ENCODE data around the gene TRIO. TPM values are rescaled to one million over a fixed set of nuclear protein-coding genes. Genes with fewer than 3 reads are reported as not detected.
A peak's percentile ranks its signal among the peaks of the same experiment; 100 is the strongest.

Gene TRIO
- total and polyA plus RNA-seq, 2 donors, result 35.8 to 233 TPM

GRCh38 chr5:14516901-14517300 is 373.8 kb downstream of the TRIO start:
- DNase-seq (ENCODE audit: extremely low spot score), result no peak
- H3K4me1 ChIP-seq (ENCODE audit: insufficient read depth), result no peaks in the 10 kb centered on the region
- 33% methylated on average over 3 of the region's 3 CpGs for WGBS
- H3K4me3 ChIP-seq (ENCODE audit: low read depth, low read length), result no peak overlapping the region
- no peaks in the 10 kb centered on the region for H3K36me3 ChIP-seq (ENCODE audit: insufficient read depth)
- no peak overlapping the region for H3K27ac ChIP-seq (ENCODE audit: low read depth)

DNA sequence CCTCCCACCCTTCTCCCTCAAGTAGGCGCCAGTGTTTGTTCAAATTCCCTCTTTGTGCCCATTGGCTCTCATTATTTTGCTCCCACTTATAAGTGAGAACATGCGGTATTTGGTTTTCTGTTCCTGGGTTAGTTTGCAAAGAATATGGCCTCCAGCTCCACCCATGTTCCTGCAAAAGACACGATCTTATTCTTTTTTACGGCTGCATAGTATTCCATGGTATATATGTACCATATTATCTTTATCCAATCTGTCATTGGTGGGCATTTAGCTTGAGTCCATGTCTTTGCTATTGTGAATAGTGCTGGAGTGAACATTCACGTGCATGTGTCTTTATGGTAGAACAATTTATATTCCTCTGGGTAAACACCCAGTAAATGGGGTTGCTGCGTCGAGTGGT is 375.5 kb downstream of the TRIO start:
- WGBS, result 88% methylated on average over 7 of the region's 7 CpGs
- no peak overlapping the region for H3K4me3 ChIP-seq (ENCODE audit: low read depth, low read length)
- no peaks in the 10 kb centered on the region for H3K36me3 ChIP-seq (ENCODE audit: insufficient read depth)
- H3K4me1 ChIP-seq (ENCODE audit: insufficient read depth), result no peaks in the 10 kb centered on the region
- no peak for DNase-seq (ENCODE audit: extremely low spot score)
- H3K27ac ChIP-seq (ENCODE audit: low read depth), result no peak overlapping the region

DNA sequence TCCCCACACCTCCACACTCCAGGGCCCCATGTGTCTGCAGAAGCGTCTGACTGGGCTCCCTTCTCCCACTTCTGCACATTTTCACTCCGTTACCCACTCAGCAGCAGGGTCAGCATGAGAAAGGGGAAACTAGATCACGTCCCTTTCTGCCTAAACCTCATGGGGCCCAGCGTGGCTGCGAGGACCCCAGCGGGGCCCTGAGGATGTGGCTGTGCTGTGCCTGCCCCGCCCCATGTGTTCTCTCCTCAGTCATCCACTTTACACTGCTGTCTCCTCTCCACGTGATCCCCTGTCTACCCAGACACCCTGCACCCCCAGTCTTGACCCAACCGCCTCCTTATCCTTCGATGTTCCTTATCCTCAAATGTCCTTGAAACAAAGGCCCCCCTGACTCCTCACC is 378.6 kb downstream of the TRIO start:
- Histone ChIP-seq H3K4me1 (ENCODE audit: insufficient read depth) (no peaks in the 10 kb centered on the region), H3K27ac (ENCODE audit: low read depth) (no peak overlapping the region), H3K4me3 (ENCODE audit: low read depth, low read length) (no peak overlapping the region), H3K36me3 (ENCODE audit: insufficient read depth) (no peaks in the 10 kb centered on the region)
- WGBS, result 87% methylated on average over 10 of the region's 10 CpGs
- DNase-seq (ENCODE audit: extremely low spot score), result no peak

- Histone ChIP-seq H3K36me3 (ENCODE audit: insufficient read depth) (no peaks in the 10 kb centered on the region), H3K27ac (ENCODE audit: low read depth) (no peak overlapping the region), H3K4me3 (ENCODE audit: low read depth, low read length) (no peak overlapping the region), H3K4me1 (ENCODE audit: insufficient read depth) (no peaks in the 10 kb centered on the region)
- 85% methylated on average over 2 of the region's 2 CpGs for WGBS
- no peak for DNase-seq (ENCODE audit: extremely low spot score)
Observed at GRCh38 chr5:14522721-14523120, 379.6 kb downstream of the TRIO start.

DNA sequence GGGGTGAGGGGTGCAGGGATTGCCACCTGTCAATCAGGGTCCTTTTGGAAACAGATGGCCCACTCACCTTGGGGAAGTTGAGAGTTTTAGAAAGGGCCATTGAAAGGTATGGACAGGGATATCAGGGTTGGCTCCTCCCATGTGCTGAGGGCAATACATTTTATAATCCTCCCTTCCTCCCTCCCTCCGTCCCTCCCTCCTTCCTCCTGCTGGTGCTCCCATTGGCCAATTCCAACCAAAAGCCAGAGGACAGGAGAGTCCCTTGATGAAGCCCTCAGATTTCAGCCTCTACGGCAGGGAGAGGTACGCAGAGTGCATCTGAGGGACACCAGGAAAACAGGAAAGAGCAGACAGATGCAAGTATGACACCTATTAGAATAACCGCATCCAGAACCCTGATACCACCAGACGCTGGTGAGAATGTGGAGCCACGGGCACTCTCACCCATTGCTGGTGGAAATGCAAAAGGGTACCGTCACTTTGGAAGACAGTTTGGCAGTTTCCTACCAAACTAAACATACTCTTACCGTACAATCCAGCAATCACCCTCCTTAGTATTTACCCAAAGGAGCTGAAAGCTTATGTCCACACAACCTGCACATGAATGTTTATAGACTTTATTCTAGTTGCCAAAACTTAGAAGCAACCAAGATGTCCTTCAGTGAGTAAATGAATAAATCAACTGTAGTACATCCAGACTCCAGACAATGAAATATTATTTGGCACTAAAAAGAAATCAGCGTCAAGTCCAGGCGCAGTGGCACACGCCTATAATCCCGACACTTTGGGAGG is 380.3 kb downstream of the TRIO start:
- no peak for DNase-seq (ENCODE audit: extremely low spot score)
- WGBS, result 87% methylated on average over 12 of the region's 12 CpGs

DNA sequence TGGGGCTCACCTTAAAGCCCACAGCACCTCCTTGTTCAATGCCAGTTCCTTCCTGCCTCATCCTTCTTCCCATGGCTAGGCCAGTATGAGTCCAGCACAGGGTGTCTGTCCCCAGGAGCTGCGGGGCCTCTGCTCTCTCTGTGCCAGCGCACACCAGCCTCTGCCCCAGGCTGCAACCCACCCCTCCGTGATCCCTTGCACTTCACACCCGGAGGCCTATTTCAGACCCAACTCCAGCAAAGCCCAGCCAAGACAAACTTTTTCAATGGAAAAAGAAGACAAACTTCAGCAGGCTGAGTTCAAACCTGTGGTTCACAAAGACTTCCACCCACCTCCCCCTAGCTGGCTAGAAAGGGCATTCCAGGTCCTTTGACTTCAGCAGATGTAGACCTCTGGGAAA is 382.3 kb downstream of the TRIO start:
- Histone ChIP-seq H3K4me3 (ENCODE audit: low read depth, low read length) (no peak overlapping the region), H3K36me3 (ENCODE audit: insufficient read depth) (no peaks in the 10 kb centered on the region)
- 95% methylated on average over 4 of the region's 4 CpGs for WGBS

More for the DNA sequence above, 380.3 kb downstream of the TRIO start:
- H3K36me3 ChIP-seq (ENCODE audit: insufficient read depth), result no peaks in the 10 kb centered on the region
- H3K27ac ChIP-seq (ENCODE audit: low read depth), result no peak overlapping the region
- H3K4me3 ChIP-seq (ENCODE audit: low read depth, low read length), result no peak overlapping the region
- no peaks in the 10 kb centered on the region for H3K4me1 ChIP-seq (ENCODE audit: insufficient read depth)

GRCh38 chr5:14526493-14526892 is 383.4 kb downstream of the TRIO start:
- Histone ChIP-seq H3K4me3 (ENCODE audit: low read depth, low read length) (no peak overlapping the region), H3K4me1 (ENCODE audit: insufficient read depth) (no peaks in the 10 kb centered on the region), H3K27ac (ENCODE audit: low read depth) (no peak overlapping the region), H3K36me3 (ENCODE audit: insufficient read depth) (no peaks in the 10 kb centered on the region)
- no peak for DNase-seq (ENCODE audit: extremely low spot score)
- 83% methylated on average over 2 of the region's 2 CpGs for WGBS

More for the DNA sequence above, 382.3 kb downstream of the TRIO start:
- no peak for DNase-seq (ENCODE audit: extremely low spot score)
- H3K4me1 ChIP-seq (ENCODE audit: insufficient read depth), result no peaks in the 10 kb centered on the region
- H3K27ac ChIP-seq (ENCODE audit: low read depth), result no peak overlapping the region

DNA sequence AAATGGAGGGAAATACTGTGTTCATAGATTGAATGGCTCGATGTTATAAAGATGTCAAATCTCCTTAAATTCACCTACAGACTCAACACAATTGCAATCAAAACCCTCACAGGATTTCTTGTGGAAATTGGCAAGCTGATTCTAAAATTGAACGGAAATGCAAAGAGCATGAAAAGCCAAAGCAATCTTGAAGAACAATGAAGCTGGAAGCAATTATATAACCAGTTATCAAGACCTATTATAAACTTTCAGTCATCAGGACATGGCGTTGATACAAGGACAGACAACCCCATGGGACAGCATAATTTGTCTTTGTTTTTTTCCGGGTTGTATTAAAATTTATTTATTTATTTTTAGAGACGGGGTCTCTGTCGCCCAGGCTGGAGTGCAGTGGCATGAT is 385.0 kb downstream of the TRIO start:
- WGBS, result 82% methylated on average over 6 of the region's 6 CpGs
- no peak for DNase-seq (ENCODE audit: extremely low spot score)
- H3K36me3 ChIP-seq (ENCODE audit: insufficient read depth), result no peaks in the 10 kb centered on the region
- H3K4me1 ChIP-seq (ENCODE audit: insufficient read depth), result no peaks in the 10 kb centered on the region
- no peak overlapping the region for H3K4me3 ChIP-seq (ENCODE audit: low read depth, low read length)
- no peak overlapping the region for H3K27ac ChIP-seq (ENCODE audit: low read depth)

GRCh38 chr5:14528926-14529325 is 385.8 kb downstream of the TRIO start:
- no peak for DNase-seq (ENCODE audit: extremely low spot score)
- no peak overlapping the region for H3K4me3 ChIP-seq (ENCODE audit: low read depth, low read length)
- no peak overlapping the region for H3K27ac ChIP-seq (ENCODE audit: low read depth)
- H3K4me1 ChIP-seq (ENCODE audit: insufficient read depth), result no peaks in the 10 kb centered on the region
- whole genome bisulfite sequencing, result 32% methylated on average over 1 of the region's 1 CpG
- no peaks in the 10 kb centered on the region for H3K36me3 ChIP-seq (ENCODE audit: insufficient read depth)

DNA sequence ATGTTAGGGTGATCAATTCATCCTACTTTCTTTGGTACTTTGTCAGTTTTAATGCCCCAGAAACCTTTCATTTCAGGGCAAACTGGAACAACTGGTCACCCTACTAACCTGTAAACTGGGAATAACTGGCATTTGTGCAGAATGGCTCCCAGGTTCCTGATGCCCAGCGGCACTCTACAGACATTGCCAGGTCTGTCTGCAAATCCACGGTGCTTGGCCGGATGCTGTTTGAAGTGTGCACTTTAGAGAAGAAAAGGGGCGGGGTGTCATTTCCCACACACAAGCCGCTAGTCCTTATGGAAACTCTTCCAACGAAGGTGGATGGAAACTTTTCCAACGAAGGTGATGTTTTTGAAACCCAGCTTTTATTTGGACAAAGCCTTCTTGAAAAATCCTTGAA is 388.5 kb downstream of the TRIO start:
- no peak for DNase-seq (ENCODE audit: extremely low spot score)
- no peaks in the 10 kb centered on the region for H3K36me3 ChIP-seq (ENCODE audit: insufficient read depth)
- H3K27ac ChIP-seq (ENCODE audit: low read depth), result no peak overlapping the region
- WGBS, result 75% methylated on average over 7 of the region's 7 CpGs
- H3K4me1 ChIP-seq (ENCODE audit: insufficient read depth), result no peaks in the 10 kb centered on the region
- H3K4me3 ChIP-seq (ENCODE audit: low read depth, low read length), result no peak overlapping the region

DNA sequence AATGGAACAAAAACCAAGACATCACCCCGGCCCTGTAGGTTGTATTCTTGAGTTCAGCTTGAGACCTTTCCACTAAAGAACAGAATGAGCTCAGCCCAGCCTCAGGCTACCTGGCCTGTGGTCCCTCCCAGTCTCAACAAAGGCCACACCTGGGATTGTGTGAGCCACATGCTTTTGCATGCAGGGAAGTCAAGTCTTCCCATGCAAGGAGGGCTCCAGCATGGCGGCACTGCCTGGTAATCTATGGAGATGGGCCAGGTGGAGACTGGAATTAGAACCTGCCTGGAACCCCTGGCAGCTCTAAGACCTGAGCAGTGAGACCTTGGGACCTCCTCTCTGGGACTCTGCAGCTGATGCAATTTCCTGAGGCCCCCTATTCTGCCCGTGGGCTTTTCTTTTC is 389.0 kb downstream of the TRIO start:
- no peak overlapping the region for H3K27ac ChIP-seq (ENCODE audit: low read depth)
- no peak for DNase-seq (ENCODE audit: extremely low spot score)
- H3K4me3 ChIP-seq (ENCODE audit: low read depth, low read length), result no peak overlapping the region
- H3K36me3 ChIP-seq (ENCODE audit: insufficient read depth), result no peaks in the 10 kb centered on the region
- 56% methylated on average over 3 of the region's 3 CpGs for WGBS
- H3K4me1 ChIP-seq (ENCODE audit: insufficient read depth), result no peaks in the 10 kb centered on the region

DNA sequence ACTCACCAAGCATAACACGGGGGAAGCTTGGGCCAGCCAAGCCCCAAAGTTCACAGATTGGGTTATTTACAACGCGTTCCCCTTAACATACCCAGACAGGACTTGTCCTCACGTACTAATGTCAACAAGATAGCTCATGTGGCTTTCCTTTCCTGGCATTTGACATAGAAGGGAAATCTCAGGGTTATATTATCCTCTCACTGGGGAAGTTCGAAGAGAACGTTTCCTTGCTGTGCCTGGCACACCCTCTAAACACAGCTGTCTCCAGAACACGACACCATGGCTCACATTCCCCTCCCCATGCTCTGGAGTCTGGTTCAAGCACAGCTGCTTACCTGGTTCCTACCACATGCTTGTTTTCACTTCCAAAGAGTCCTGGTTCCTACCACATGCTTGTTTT is 391.6 kb downstream of the TRIO start:
- Histone ChIP-seq H3K36me3 (ENCODE audit: insufficient read depth) (no peaks in the 10 kb centered on the region), H3K4me1 (ENCODE audit: insufficient read depth) (no peaks in the 10 kb centered on the region), H3K27ac (ENCODE audit: low read depth) (no peak overlapping the region), H3K4me3 (ENCODE audit: low read depth, low read length) (no peak overlapping the region)
- peak; percentile 3 for DNase-seq (ENCODE audit: extremely low spot score)
- 14% methylated on average over 7 of the region's 7 CpGs for WGBS

GRCh38 chr5:14545308-14545707 is 402.2 kb downstream of the TRIO start:
- WGBS, result 59% methylated on average over 3 of the region's 3 CpGs
- Histone ChIP-seq H3K36me3 (ENCODE audit: insufficient read depth) (no peaks in the 10 kb centered on the region), H3K4me3 (ENCODE audit: low read depth, low read length) (no peak overlapping the region), H3K27ac (ENCODE audit: low read depth) (no peak overlapping the region), H3K4me1 (ENCODE audit: insufficient read depth) (no peaks in the 10 kb centered on the region)
- DNase-seq (ENCODE audit: extremely low spot score), result no peak

DNA sequence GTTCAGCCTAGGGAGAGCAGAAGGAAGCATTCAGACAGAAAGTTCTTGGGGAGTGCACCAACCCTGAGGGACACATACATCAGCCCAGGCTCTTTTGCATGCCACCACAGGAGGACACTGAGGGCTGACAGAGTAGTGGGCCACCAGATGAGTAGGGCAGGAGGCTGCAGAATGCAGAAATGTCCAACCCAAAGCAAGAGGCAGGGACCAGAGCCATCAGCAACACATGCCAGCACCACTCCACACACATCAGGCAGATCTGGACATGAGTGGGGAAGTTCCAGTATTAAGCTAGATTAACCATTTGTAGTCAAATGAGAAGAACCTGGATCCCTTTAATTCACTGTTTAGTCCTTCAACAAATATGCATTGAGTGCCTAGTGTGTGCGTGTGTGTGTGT is 402.7 kb downstream of the TRIO start:
- DNase-seq (ENCODE audit: extremely low spot score), result no peak
- no peaks in the 10 kb centered on the region for H3K36me3 ChIP-seq (ENCODE audit: insufficient read depth)
- no peak overlapping the region for H3K4me3 ChIP-seq (ENCODE audit: low read depth, low read length)
- whole genome bisulfite sequencing, result 49% methylated on average over 1 of the region's 1 CpG
- no peak overlapping the region for H3K27ac ChIP-seq (ENCODE audit: low read depth)
- H3K4me1 ChIP-seq (ENCODE audit: insufficient read depth), result peaks cover 1% of the 10 kb centered on the region

- 93% methylated on average over 1 of the region's 1 CpG for WGBS
- Histone ChIP-seq H3K27ac (ENCODE audit: low read depth) (no peak overlapping the region), H3K4me1 (ENCODE audit: insufficient read depth) (peaks cover 2% of the 10 kb centered on the region), H3K4me3 (ENCODE audit: low read depth, low read length) (no peak overlapping the region), H3K36me3 (ENCODE audit: insufficient read depth) (no peaks in the 10 kb centered on the region)
- DNase-seq (ENCODE audit: extremely low spot score), result no peak
Observed at GRCh38 chr5:14547666-14548065, 404.5 kb downstream of the TRIO start.

All from urinary bladder (tissue), 4 donors.